Naive thymus-derived CD8-positive, alpha-beta T cell (primary cell): ENCODE measurements around the gene WNK1. TPM values are rescaled to one million over a fixed set of nuclear protein-coding genes. Genes with fewer than 3 reads are reported as not detected.
"Not testable (repeated sequence)": the region's sequence is repeated elsewhere in the genome, so short reads cannot be mapped to it uniquely, and the experiment has no call there.

Experiments
- ATAC-seq, 2 donors: fragments of 150-1000 bp; cut with Tn5 transposase in 1 of 2; sonication (Bioruptor Pico), chemical (Tn5 transposase) in 1 of 2; 1 replicate in 1 of 2; 2 replicates in 1 of 2; pipeline ENCODE4 v1.10.0; 2021; ENCODE audit warnings: mild to moderate bottlenecking in 2 of 2, moderate library complexity in 2 of 2
- POLR2A ChIA-PET: fragments of 350-600 bp; sonication (Branson Sonifier 250); formaldehyde crosslinking; loops from one replicate; lab custom pipeline; 2021; ENCODE audit warnings: antibody characterized with exemption; lab: Charles Lee
- DNase-seq, 10 donors: peaks; one replicate each; pipeline versions ENCODE4 v3.0.0 to v3.0.0-alpha.2; 2020 to 2022
- H3K27ac Mint-ChIP-seq, 10 donors: one replicate each; pipeline ENCODE4 v1.8.0; 2020 to 2022; ENCODE audit warnings: mild to moderate bottlenecking in 10 of 10, mixed read lengths in 10 of 10, moderate library complexity in 4 of 10, inconsistent platforms in 1 of 10
- H3K27me3 Mint-ChIP-seq, 5 donors: one replicate each; pipeline ENCODE4 v1.8.0; 2021 to 2022; ENCODE audit warnings: mixed read lengths in 5 of 5
- H3K36me3 Mint-ChIP-seq, 3 donors: one replicate each; pipeline ENCODE4 v1.8.0; 2020 to 2022; ENCODE audit warnings: mixed read lengths in 3 of 3, mild to moderate bottlenecking in 2 of 3, inconsistent platforms in 1 of 3
- H3K4me1 Mint-ChIP-seq, 4 donors: one replicate each; pipeline ENCODE4 v1.8.0; 2021 to 2022; ENCODE audit warnings: mixed read lengths in 4 of 4
- H3K4me3 Mint-ChIP-seq, 10 donors: one replicate each; pipeline ENCODE4 v1.8.0; 2020 to 2022; ENCODE audit warnings: mild to moderate bottlenecking in 10 of 10, mixed read lengths in 10 of 10, moderate library complexity in 6 of 10, inconsistent platforms in 1 of 10
- H3K9me3 Mint-ChIP-seq, 9 donors: one replicate each; pipeline ENCODE4 v1.8.0; 2020 to 2022; ENCODE audit warnings: mixed read lengths in 9 of 9, mild to moderate bottlenecking in 3 of 9, inconsistent platforms in 1 of 9, moderate library complexity in 1 of 9
- polyA plus RNA-seq, 3 donors: library from polyadenylated mRNA; unstranded; fragments of 300-500 nt; fragmentation: Illumina TruSeq; gene quantifications; one replicate each; pipeline ENCODE4 v1.2.3, GENCODE V29; 2021
- total RNA-seq, 8 experiments: library from RNA in 2 of 8; stranded (reverse) in 2 of 8; gene quantifications; one replicate each; pipeline ENCODE4 v1.2.3 and lab custom pipeline; 2021 to 2026

The WNK1 gene
- total and polyA plus RNA-seq, 5 experiments from 2014 or later = 19.5 to 158 (median 31.0) TPM

- Mint-ChIP-seq H3K9me3 (no peaks in the 10 kb centered on the region), H3K4me1 (peaks cover 11 to 79% (median 60%) of the 10 kb centered on the region in 4 donors), H3K4me3 (peak overlapping the region in 2 of 10 donors; percentile 26 to 43), H3K27me3 (no peaks in the 10 kb centered on the region), H3K36me3 (peaks cover 0 to 29% (median 0%) of the 10 kb centered on the region in 3 donors), H3K27ac (peak overlapping the region in 8 of 10 donors; percentile 31 to 74 (median 46))
- POLR2A ChIA-PET = interaction anchor here (1.3 kb wide), 1 partner anchor 15 kb away, joined by 5 read pairs; the partner anchor contains the start of gene WNK1
- ATAC-seq = no peak
- DNase-seq = no peak
Measured at GRCh38 chr12:768434-768833, 16.1 kb downstream of the WNK1 start.

DNA sequence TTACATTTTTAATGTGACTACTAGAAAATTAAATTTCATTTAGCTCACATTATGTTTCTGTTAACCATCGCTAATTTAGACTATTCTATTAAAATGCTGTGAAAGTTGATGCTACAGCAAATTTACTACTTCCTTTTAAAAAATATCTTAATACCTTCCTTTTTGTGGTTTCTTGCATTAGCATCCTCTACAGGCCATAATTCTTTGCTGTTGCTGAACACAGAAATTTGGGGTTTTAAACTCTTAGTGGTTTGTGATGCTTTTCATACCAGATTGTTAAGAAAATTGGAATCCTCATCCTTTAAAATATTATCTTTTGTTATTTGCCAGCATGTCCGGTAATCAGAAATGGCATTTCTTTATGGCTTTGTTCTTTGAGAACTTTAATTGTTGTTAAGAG is 18.1 kb downstream of the WNK1 start:
- no peak overlapping the region for H3K4me3 Mint-ChIP-seq
- DNase-seq = no peak
- peaks cover 16 to 81% (median 68%) of the 10 kb centered on the region in 4 donors for H3K4me1 Mint-ChIP-seq
- H3K36me3 Mint-ChIP-seq = peaks cover 0 to 28% (median 0%) of the 10 kb centered on the region in 3 donors
- H3K27ac Mint-ChIP-seq = peak overlapping the region in 2 of 10 donors; percentile 48 to 71
- ATAC-seq = no peak
- H3K9me3 Mint-ChIP-seq = no peaks in the 10 kb centered on the region
- no peaks in the 10 kb centered on the region for H3K27me3 Mint-ChIP-seq
- POLR2A ChIA-PET = no interaction called here

DNA sequence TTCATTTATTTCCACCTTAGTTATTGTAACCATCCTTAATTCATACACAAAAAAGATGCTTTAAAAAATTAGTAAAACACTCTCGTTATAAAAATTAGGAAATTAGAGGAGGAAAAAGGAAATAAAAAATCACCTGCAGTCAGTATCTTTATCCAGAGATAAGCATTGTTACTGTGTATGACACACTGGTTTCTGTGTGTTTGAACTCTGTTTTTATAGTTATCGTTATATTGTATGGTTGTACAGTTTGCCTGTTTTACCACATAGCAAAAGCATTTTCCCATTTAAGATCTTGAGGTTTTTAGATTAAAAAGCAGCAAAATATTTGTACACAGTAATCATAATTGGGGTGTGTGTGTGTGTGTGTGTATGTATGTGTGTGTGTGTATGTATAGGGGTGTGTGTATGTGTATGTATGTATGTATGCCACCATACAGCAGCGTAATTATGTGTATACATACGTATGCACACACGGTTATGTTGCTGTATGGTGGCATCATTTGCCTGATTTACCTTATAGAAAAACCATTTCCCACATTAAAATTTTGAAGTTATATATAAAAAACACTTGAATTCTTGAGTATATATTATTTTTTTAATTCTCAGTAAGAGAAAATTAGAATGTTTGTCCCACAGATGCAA is 19.8 kb downstream of the WNK1 start:
- Mint-ChIP-seq H3K4me3 (peak overlapping the region in 4 of 10 donors; percentile 4 to 34 (median 20)), H3K9me3 (no peaks in the 10 kb centered on the region), H3K27me3 (no peaks in the 10 kb centered on the region), H3K36me3 (peaks cover 0 to 28% (median 0%) of the 10 kb centered on the region in 3 donors), H3K4me1 (peaks cover 17 to 88% (median 79%) of the 10 kb centered on the region in 4 donors), H3K27ac (peak overlapping the region in 9 of 10 donors; percentile 3 to 81 (median 47))
- ATAC-seq = no peak
- DNase-seq = no peak
- POLR2A ChIA-PET = interaction anchor here (1.4 kb wide), 1 partner anchor 21 kb away, joined by 3 read pairs; no protein-coding TSS in a partner anchor

- peak overlapping the region in 3 of 10 donors; percentile 5 to 18 (median 10) for H3K4me3 Mint-ChIP-seq
- no peaks in the 10 kb centered on the region for H3K27me3 Mint-ChIP-seq
- H3K9me3 Mint-ChIP-seq = no peaks in the 10 kb centered on the region
- H3K4me1 Mint-ChIP-seq = peaks cover 21 to 89% (median 78%) of the 10 kb centered on the region in 4 donors
- POLR2A ChIA-PET = interaction anchor here (0.6 kb wide), 1 partner anchor 16 kb away, joined by 3 read pairs; no protein-coding TSS in a partner anchor
- H3K36me3 Mint-ChIP-seq = peaks cover 0 to 15% (median 0%) of the 10 kb centered on the region in 3 donors
- ATAC-seq (no peak), DNase-seq (no peak)
- peak overlapping the region; percentile 10 to 84 (median 65) for H3K27ac Mint-ChIP-seq
Measured at GRCh38 chr12:774051-774614, 21.8 kb downstream of the WNK1 start.

DNA sequence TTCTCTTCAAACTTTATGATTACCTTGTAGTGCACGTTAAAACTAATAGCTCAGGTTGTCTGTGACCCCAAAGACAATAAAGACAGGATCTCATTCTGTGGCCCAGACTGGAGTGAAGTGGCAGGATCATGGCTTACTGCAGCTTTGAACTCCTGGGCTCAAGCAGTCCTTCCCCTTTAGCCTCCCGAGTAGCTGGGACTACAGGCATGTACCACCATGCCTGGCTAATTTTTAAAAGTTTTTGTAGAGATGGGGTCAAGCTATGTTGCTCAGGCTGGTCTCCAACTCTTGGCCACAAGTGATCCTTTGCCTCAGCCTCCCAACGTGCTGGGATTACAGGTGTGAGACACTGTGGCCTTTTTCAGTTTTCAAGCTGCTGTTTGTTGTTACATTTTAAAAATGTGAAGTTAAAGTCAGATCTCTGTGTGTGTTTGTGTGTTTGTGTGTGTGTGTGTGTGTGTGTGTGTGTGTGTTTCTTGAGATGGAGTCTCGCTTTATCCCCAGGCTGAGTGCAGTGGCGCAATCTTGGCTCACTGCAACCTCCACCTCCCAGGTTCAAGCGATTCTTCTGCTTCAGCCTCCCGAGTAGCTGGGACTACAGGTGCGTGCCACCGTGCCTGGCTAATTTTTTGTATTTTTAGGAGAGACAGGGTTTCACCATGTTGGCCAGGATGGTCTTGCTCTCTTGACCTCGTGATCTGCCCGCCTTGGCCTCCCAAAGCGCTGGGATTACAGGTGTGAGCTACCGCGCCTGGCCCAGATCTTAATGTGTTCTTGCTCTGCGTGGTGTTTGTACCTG is 23.8 kb downstream of the WNK1 start:
- DNase-seq, ATAC-seq, H3K27me3 Mint-ChIP-seq, H3K9me3 Mint-ChIP-seq: not testable (repeated sequence)
- peaks cover 29 to 91% (median 88%) of the 10 kb centered on the region in 4 donors for H3K4me1 Mint-ChIP-seq
- H3K36me3 Mint-ChIP-seq = peaks cover 0 to 11% (median 0%) of the 10 kb centered on the region in 3 donors
- peak overlapping the region in 6 of 10 donors; percentile 17 to 59 (median 26) for H3K4me3 Mint-ChIP-seq
- POLR2A ChIA-PET = interaction anchor here (0.5 to 1.0 kb wide), 5 partner anchors 15 to 890 kb away, joined by 3 read pairs; no protein-coding TSS in a partner anchor
- peak overlapping the region; percentile 0 to 86 (median 80) for H3K27ac Mint-ChIP-seq

DNA sequence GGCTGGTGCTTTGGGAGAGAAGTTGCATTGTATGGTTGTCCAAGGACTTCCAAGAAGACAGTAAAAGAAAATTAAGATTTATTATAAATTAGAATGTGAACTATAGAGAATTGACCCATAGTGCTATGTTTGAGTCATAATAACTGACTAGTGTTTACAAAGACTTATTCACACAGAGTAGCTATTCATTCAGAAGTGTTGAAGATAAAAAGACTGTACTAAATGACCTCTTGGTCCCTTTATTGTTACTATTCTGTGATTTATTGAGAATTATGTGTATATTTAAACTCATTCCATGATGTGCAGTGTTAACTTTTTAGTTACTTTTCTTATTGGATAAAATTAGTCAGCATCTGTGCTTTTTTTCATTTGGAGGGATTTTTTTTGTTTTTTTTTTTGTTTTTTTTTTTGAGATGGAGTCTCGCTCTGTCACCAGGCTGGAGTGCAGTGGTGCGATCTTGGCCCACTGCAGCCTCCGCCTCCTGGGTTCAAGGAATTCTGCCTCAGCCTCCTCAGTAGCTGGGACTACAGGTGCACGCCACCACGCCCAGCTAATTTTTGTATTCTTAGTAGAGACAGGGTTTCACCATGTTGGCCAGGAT is 24.5 kb downstream of the WNK1 start:
- Mint-ChIP-seq H3K36me3 (peaks cover 0 to 11% (median 0%) of the 10 kb centered on the region in 3 donors), H3K27ac (peak overlapping the region; percentile 5 to 82 (median 71)), H3K4me3 (peak overlapping the region in 8 of 10 donors; percentile 2 to 70 (median 30)), H3K4me1 (peaks cover 29 to 97% (median 87%) of the 10 kb centered on the region in 4 donors)
- H3K9me3 Mint-ChIP-seq, DNase-seq, H3K27me3 Mint-ChIP-seq, ATAC-seq: not testable (repeated sequence)
- POLR2A ChIA-PET = interaction anchor here (0.7 to 1.2 kb wide), 2 partner anchors 23 to 85 kb away, joined by 3 read pairs; no protein-coding TSS in a partner anchor

- Mint-ChIP-seq H3K36me3 (peaks cover 0 to 13% (median 0%) of the 10 kb centered on the region in 3 donors), H3K4me1 (peaks cover 28 to 97% (median 89%) of the 10 kb centered on the region in 4 donors), H3K27me3 (no peaks in the 10 kb centered on the region), H3K9me3 (no peaks in the 10 kb centered on the region), H3K27ac (peak overlapping the region in 8 of 10 donors; percentile 18 to 82 (median 66)), H3K4me3 (peak overlapping the region in 7 of 10 donors; percentile 4 to 70 (median 26))
- DNase-seq = no peak
- POLR2A ChIA-PET = interaction anchor here (0.6 to 1.2 kb wide), 3 partner anchors 23 to 105 kb away, joined by 3 read pairs; partner anchors contain the start of gene WNK1
- ATAC-seq = no peak
Measured at GRCh38 chr12:777550-778047, 25.2 kb downstream of the WNK1 start.

GRCh38 chr12:778615-779014 is 26.2 kb downstream of the WNK1 start:
- POLR2A ChIA-PET = interaction anchor here (0.6 kb wide), 1 partner anchor 14 kb away, joined by 3 read pairs; no protein-coding TSS in a partner anchor
- no peak for ATAC-seq
- Mint-ChIP-seq H3K4me1 (peaks cover 28 to 87% (median 82%) of the 10 kb centered on the region in 4 donors), H3K4me3 (peak overlapping the region in 9 of 10 donors; percentile 57 to 83 (median 71)), H3K36me3 (peaks cover 0 to 13% (median 0%) of the 10 kb centered on the region in 3 donors), H3K9me3 (no peaks in the 10 kb centered on the region), H3K27ac (peak overlapping the region in 8 of 10 donors; percentile 19 to 86 (median 68)), H3K27me3 (no peaks in the 10 kb centered on the region)
- DNase-seq = no peak

- no peaks in the 10 kb centered on the region for H3K9me3 Mint-ChIP-seq
- no peak for DNase-seq
- POLR2A ChIA-PET = interaction anchor here (0.6 to 1.1 kb wide), 3 partner anchors 26 to 659 kb away, joined by 3 read pairs; no protein-coding TSS in a partner anchor
Measured at GRCh38 chr12:779745-780734, 27.7 kb downstream of the WNK1 start.

DNA sequence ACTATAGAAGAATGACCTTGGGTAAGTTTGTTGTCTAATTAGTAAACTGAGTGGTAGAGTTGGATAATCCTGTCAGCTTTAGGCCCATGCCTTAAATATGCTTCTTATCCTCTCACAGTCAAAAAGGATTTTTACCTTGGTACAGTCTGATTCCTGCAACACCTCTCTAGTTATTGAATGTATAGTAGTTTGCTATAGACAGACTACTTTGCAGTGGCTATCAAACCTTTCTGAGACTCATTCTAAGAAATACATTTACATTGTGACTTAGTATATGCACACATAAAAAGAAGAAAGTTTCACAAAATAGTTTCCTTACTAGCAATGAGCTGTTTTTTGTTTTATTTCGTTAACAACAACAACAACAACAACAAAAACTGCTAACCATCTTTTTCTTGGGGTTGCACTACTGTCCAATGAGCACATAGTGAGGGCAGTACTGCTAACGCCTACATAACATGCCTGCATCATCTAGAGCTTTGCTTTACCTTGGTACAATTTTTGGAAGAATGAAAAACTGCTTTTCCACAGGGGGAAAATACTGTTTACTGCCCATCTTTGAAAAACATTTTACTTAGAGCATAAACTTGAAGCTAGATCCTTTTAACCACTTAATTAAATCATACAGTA is 28.5 kb downstream of the WNK1 start:
- H3K4me3 Mint-ChIP-seq = peak overlapping the region in 8 of 10 donors; percentile 1 to 70 (median 28)
- H3K27ac Mint-ChIP-seq = peak overlapping the region in 4 of 10 donors; percentile 2 to 81 (median 24)
- DNase-seq (no peak), ATAC-seq (no peak)
- peaks cover 0 to 9% (median 0%) of the 10 kb centered on the region in 3 donors for H3K36me3 Mint-ChIP-seq
- H3K4me1 Mint-ChIP-seq = peaks cover 20 to 78% (median 73%) of the 10 kb centered on the region in 4 donors
- no peaks in the 10 kb centered on the region for H3K9me3 Mint-ChIP-seq
- POLR2A ChIA-PET = interaction anchor here (0.6 to 1.0 kb wide), 2 partner anchors 25 to 208 kb away, joined by 3 read pairs; no protein-coding TSS in a partner anchor
- no peaks in the 10 kb centered on the region for H3K27me3 Mint-ChIP-seq

More at GRCh38 chr12:779745-780734, 27.7 kb downstream of the WNK1 start:
- Mint-ChIP-seq H3K27me3 (no peaks in the 10 kb centered on the region), H3K4me1 (peaks cover 24 to 79% (median 76%) of the 10 kb centered on the region in 4 donors), H3K27ac (peak overlapping the region in 7 of 10 donors; percentile 3 to 86 (median 76)), H3K36me3 (peaks cover 0 to 10% (median 0%) of the 10 kb centered on the region in 3 donors), H3K4me3 (peak overlapping the region; percentile 68 to 83 (median 74))
- ATAC-seq = peak in 1 of 2 donors; percentile 46
